EH (cell line): ENCODE results near the gene ARRDC1.
"Not testable (repeated sequence)": the region's sequence is repeated elsewhere in the genome, so short reads cannot be mapped to it uniquely, and the experiment has no call there.

Experiments used
- DNase-seq: peaks from one replicate; pipeline ENCODE4 v3.0.0-alpha.2; 2015; ENCODE audit warnings: low read depth

ARRDC1 gene

GRCh38 chr9:137605121-137606004, at the start of gene ARRDC1:
Gene ARRDC1, plus strand, starts transcription at chr9:137605686. Its CDS starts 32 bp downstream, at chr9:137605718.
- DNase-seq = peak; percentile 96

- no peak for DNase-seq
Observed at GRCh38 chr9:137556069-137556838, 49.2 kb upstream of the ARRDC1 start.

GRCh38 chr9:137558127-137558526, 47.4 kb upstream of the ARRDC1 start:
- DNase-seq = no peak

- DNase-seq = no peak
Observed at GRCh38 chr9:137564134-137564533, 41.4 kb upstream of the ARRDC1 start.

GRCh38 chr9:137564817-137565411, 40.6 kb upstream of the ARRDC1 start:
- DNase-seq = no peak

- not testable (repeated sequence) for DNase-seq
Observed at GRCh38 chr9:137568445-137568844, 37.0 kb upstream of the ARRDC1 start.

- DNase-seq = no peak
Observed at GRCh38 chr9:137569609-137570203, 35.8 kb upstream of the ARRDC1 start.

GRCh38 chr9:137570566-137570965, 34.9 kb upstream of the ARRDC1 start:
- DNase-seq = no peak

- no peak for DNase-seq
Observed at GRCh38 chr9:137574192-137574591, 31.3 kb upstream of the ARRDC1 start.

- DNase-seq = no peak
Observed at GRCh38 chr9:137575364-137575715, 30.1 kb upstream of the ARRDC1 start.

GRCh38 chr9:137575716-137576411, 29.6 kb upstream of the ARRDC1 start:
- DNase-seq = no peak

- peak; percentile 91 for DNase-seq
Observed at GRCh38 chr9:137578518-137579258, 26.8 kb upstream of the ARRDC1 start, which contains the start of gene DPH7. Gene DPH7, minus strand, starts transcription at chr9:137578925. Its CDS starts 148 bp downstream, at chr9:137578777.

- DNase-seq = no peak
Observed at GRCh38 chr9:137579259-137579604, 26.3 kb upstream of the ARRDC1 start.

- DNase-seq = no peak
Observed at GRCh38 chr9:137580209-137580953, 25.1 kb upstream of the ARRDC1 start.

- DNase-seq = no peak
Observed at GRCh38 chr9:137580954-137581322, 24.5 kb upstream of the ARRDC1 start.

GRCh38 chr9:137581361-137582285, 23.9 kb upstream of the ARRDC1 start:
- no peak for DNase-seq

GRCh38 chr9:137582286-137582860, 23.1 kb upstream of the ARRDC1 start:
- DNase-seq = peak; percentile 18

- no peak for DNase-seq
Observed at GRCh38 chr9:137583347-137583746, 22.1 kb upstream of the ARRDC1 start.

GRCh38 chr9:137583957-137584356, 21.5 kb upstream of the ARRDC1 start:
- no peak for DNase-seq
